Nephron (organoid): Measurements from ENCODE around the gene CEACAM4.
"Not testable (repeated sequence)": the region's sequence is repeated elsewhere in the genome, so short reads cannot be mapped to it uniquely, and the experiment has no call there.

ENCODE experiments used
- H3K27ac Mint-ChIP-seq, 3 experiments: 2 replicates each; pipeline ENCODE4 v1.8.0; 2020; ENCODE audit warnings: mixed read lengths in 3 of 3, mild to moderate bottlenecking in 2 of 3, moderate library complexity in 1 of 3
- H3K27me3 Mint-ChIP-seq: 2 replicates; pipeline ENCODE4 v1.8.0; 2021; ENCODE audit warnings: low read depth, mild to moderate bottlenecking, moderate library complexity, mixed read lengths
- H3K36me3 Mint-ChIP-seq: 2 replicates; pipeline ENCODE4 v1.8.0; 2020; ENCODE audit warnings: low read depth, mixed read lengths
- H3K4me1 Mint-ChIP-seq: 2 replicates; pipeline ENCODE4 v1.8.0; 2020; ENCODE audit warnings: mixed read lengths
- H3K4me3 Mint-ChIP-seq, 3 experiments: 2 replicates each; pipeline ENCODE4 v1.8.0; 2020; ENCODE audit warnings: mild to moderate bottlenecking in 3 of 3, mixed read lengths in 3 of 3, moderate library complexity in 2 of 3
- H3K9me3 Mint-ChIP-seq: 2 replicates; pipeline ENCODE4 v1.8.0; 2020; ENCODE audit warnings: mixed read lengths
- CTCF ChIP-seq, 3 experiments: fragments of 200-600 bp; sonication (generic); IDR thresholded peaks; one replicate each; pipeline ENCODE4 v1.5.0; 2021; ENCODE audit warnings: antibody characterized with exemption in 3 of 3; ENCODE audit not compliant: unreplicated experiment in 3 of 3

The CEACAM4 gene

GRCh38 chr19:41587101-41587837 is 39.6 kb downstream of the CEACAM4 start:
- peaks cover 32% of the 10 kb centered on the region for H3K9me3 Mint-ChIP-seq

GRCh38 chr19:41586064-41586463 is 40.8 kb downstream of the CEACAM4 start:
- Mint-ChIP-seq H3K9me3 (peaks cover 41% of the 10 kb centered on the region), H3K27me3 (peaks cover 4% of the 10 kb centered on the region), H3K4me3 (no peak overlapping the region), H3K4me1 (no peaks in the 10 kb centered on the region), H3K36me3 (peaks cover 4% of the 10 kb centered on the region), H3K27ac (no peak overlapping the region)
- no peak for TF ChIP-seq CTCF (IDR thresholded peaks at IDR 0.05; ENCODE audit: unreplicated experiment in 3 of 3)

More at GRCh38 chr19:41587101-41587837, 39.6 kb downstream of the CEACAM4 start:
- Mint-ChIP-seq H3K4me1 (no peaks in the 10 kb centered on the region), H3K27me3 (peaks cover 4% of the 10 kb centered on the region), H3K27ac (no peak overlapping the region), H3K36me3 (peaks cover 4% of the 10 kb centered on the region), H3K4me3 (no peak overlapping the region)
- TF ChIP-seq CTCF (IDR thresholded peaks at IDR 0.05; ENCODE audit: unreplicated experiment in 3 of 3): no peak

- Mint-ChIP-seq H3K4me3 (no peak overlapping the region), H3K36me3 (peaks cover 4% of the 10 kb centered on the region), H3K27me3 (peaks cover 4% of the 10 kb centered on the region), H3K27ac (no peak overlapping the region), H3K4me1 (no peaks in the 10 kb centered on the region), H3K9me3 (peaks cover 47% of the 10 kb centered on the region)
- TF ChIP-seq CTCF (IDR thresholded peaks at IDR 0.05; ENCODE audit: unreplicated experiment in 3 of 3): no peak
These were observed 41.9 kb downstream of the CEACAM4 start for GRCh38 chr19:41584931-41585330.

- H3K4me1 Mint-ChIP-seq: no peaks in the 10 kb centered on the region
- H3K9me3 Mint-ChIP-seq: peaks cover 44% of the 10 kb centered on the region
- H3K36me3 Mint-ChIP-seq: peaks cover 4% of the 10 kb centered on the region
- H3K27ac Mint-ChIP-seq: no peak overlapping the region
- TF ChIP-seq CTCF (IDR thresholded peaks at IDR 0.05; ENCODE audit: unreplicated experiment in 3 of 3): no peak
- peaks cover 4% of the 10 kb centered on the region for H3K27me3 Mint-ChIP-seq
- no peak overlapping the region for H3K4me3 Mint-ChIP-seq
These were observed 42.5 kb downstream of the CEACAM4 start for GRCh38 chr19:41584260-41584810.

- peaks cover 37% of the 10 kb centered on the region for H3K9me3 Mint-ChIP-seq
- H3K27ac Mint-ChIP-seq, H3K4me1 Mint-ChIP-seq, H3K36me3 Mint-ChIP-seq, H3K27me3 Mint-ChIP-seq, H3K4me3 Mint-ChIP-seq: not testable (repeated sequence)
These were observed 44.2 kb downstream of the CEACAM4 start for GRCh38 chr19:41582577-41583182.

- H3K27ac Mint-ChIP-seq, H3K36me3 Mint-ChIP-seq, H3K4me1 Mint-ChIP-seq, H3K27me3 Mint-ChIP-seq, H3K4me3 Mint-ChIP-seq: not testable (repeated sequence)
- peaks cover 37% of the 10 kb centered on the region for H3K9me3 Mint-ChIP-seq
These were observed 45.8 kb downstream of the CEACAM4 start for GRCh38 chr19:41581068-41581467.

GRCh38 chr19:41578886-41579285 is 48.0 kb downstream of the CEACAM4 start:
- H3K27ac Mint-ChIP-seq: no peak overlapping the region
- peaks cover 30% of the 10 kb centered on the region for H3K9me3 Mint-ChIP-seq
- no peak overlapping the region for H3K4me3 Mint-ChIP-seq
- H3K27me3 Mint-ChIP-seq: peaks cover 15% of the 10 kb centered on the region
- H3K4me1 Mint-ChIP-seq: no peaks in the 10 kb centered on the region
- no peak for TF ChIP-seq CTCF (IDR thresholded peaks at IDR 0.05; ENCODE audit: unreplicated experiment in 3 of 3)
- H3K36me3 Mint-ChIP-seq: peaks cover 4% of the 10 kb centered on the region
